H1 (cell line): ENCODE results near the gene IAH1.

ENCODE experiments used
- ASH2L ChIP-seq: fragments of 200-600, 300-600 bp; sonication (generic); IDR thresholded peaks from one replicate; pipeline ENCODE4 v1.7.1; 2017; ENCODE audit warnings: low read length
- ATF3 ChIP-seq: IDR thresholded peaks from 2 replicates; pipeline ENCODE4 v1.6.1; 2011; ENCODE audit warnings: low read depth, mild to moderate bottlenecking, low read length; ENCODE audit not compliant: insufficient read depth
- CEBPB ChIP-seq: IDR thresholded peaks from 2 replicates; pipeline ENCODE4 v1.6.1; 2012; ENCODE audit warnings: low read depth, low read length
- CTCF ChIP-seq, 3 experiments: IDR thresholded peaks; 1 replicate in 2 of 3; 2 replicates in 1 of 3; pipeline versions ENCODE4 v1.5.1 to v1.6.1; 2011; ENCODE audit warnings: low read length in 3 of 3, mild to moderate bottlenecking in 3 of 3, inconsistent platforms in 2 of 3, low read depth in 1 of 3, moderate library complexity in 1 of 3; ENCODE audit not compliant: insufficient read depth in 1 of 3; ENCODE audit errors: control extremely low read depth in 1 of 3
- EP300 ChIP-seq, 2 experiments: IDR thresholded peaks; 1 replicate in 1 of 2; 2 replicates in 1 of 2; pipeline ENCODE4 v1.6.1; 2011 to 2012; ENCODE audit warnings: low read depth in 2 of 2, low read length in 2 of 2, mild to moderate bottlenecking in 2 of 2, borderline replicate concordance in 1 of 2, inconsistent platforms in 1 of 2, moderate library complexity in 1 of 2
- EZH2 ChIP-seq: fragments of 200-600 bp; sonication (generic); IDR thresholded peaks from 2 replicates; pipeline ENCODE4 v1.7.1; 2012; ENCODE audit warnings: low read depth, mild to moderate bottlenecking, moderate library complexity, low read length, inconsistent platforms; ENCODE audit not compliant: severe bottlenecking
- POLR2A ChIP-seq, 2 experiments: IDR thresholded peaks; 1 replicate in 1 of 2; 2 replicates in 1 of 2; pipeline ENCODE4 v1.6.1; 2011; ENCODE audit warnings: low read depth in 2 of 2, low read length in 2 of 2, mild to moderate bottlenecking in 2 of 2; ENCODE audit errors: control extremely low read depth in 1 of 2
- POLR2AphosphoS5 ChIP-seq: IDR thresholded peaks from 2 replicates; pipeline ENCODE4 v1.6.1; 2011; ENCODE audit warnings: low read depth, low read length
- SP1 ChIP-seq: IDR thresholded peaks from 2 replicates; pipeline ENCODE4 v1.6.1; 2011; ENCODE audit warnings: low read depth, low read length
- SP4 ChIP-seq: IDR thresholded peaks from 2 replicates; pipeline ENCODE4 v1.6.1; 2012; ENCODE audit warnings: low read length, inconsistent platforms
- YY1 ChIP-seq: IDR thresholded peaks from 2 replicates; pipeline ENCODE4 v1.6.1; 2011; ENCODE audit warnings: low read depth, mild to moderate bottlenecking, low read length
- ZNF274 ChIP-seq: IDR thresholded peaks from 2 replicates; pipeline ENCODE4 v1.7.0; 2012; ENCODE audit warnings: low read length, borderline replicate concordance; ENCODE audit errors: extremely low read depth

GRCh38 chr2:9465170-9465569 is 9.2 kb upstream of the IAH1 start:
- TF ChIP-seq CTCF (IDR thresholded peaks at IDR 0.05; ENCODE audit: control extremely low read depth in 1 of 3, insufficient read depth in 1 of 3, low read depth in 1 of 3, low read length in 3 of 3) (no peak), EZH2 (no peak), ATF3 (no peak), ASH2L (no peak), POLR2A (IDR thresholded peaks at IDR 0.05; ENCODE audit: control extremely low read depth in 1 of 2, low read depth in 2 of 2, low read length in 2 of 2) (no peak), YY1 (no peak), SP1 (no peak), SP4 (no peak), CEBPB (no peak), EP300 (IDR thresholded peaks at IDR 0.05; ENCODE audit: borderline replicate concordance in 1 of 2, low read depth in 2 of 2, low read length in 2 of 2) (no peak), ZNF274 (no peak), POLR2AphosphoS5 (no peak)
